ENCODE data around the gene MBP.

Gene MBP

GRCh38 chr18:77151033-77151771 lies 18.6 kb upstream of the MBP start:
- H3K27ac ChIP-seq: no peak overlapping the region
- no peak for TF ChIP-seq CTCF (conservative IDR thresholded peaks at IDR 0.05)

- TF ChIP-seq CTCF (conservative IDR thresholded peaks at IDR 0.05): no peak
- H3K27ac ChIP-seq: no peak overlapping the region
Observed at GRCh38 chr18:77150588-77150987, 18.0 kb upstream of the MBP start.

- H3K27ac ChIP-seq: no peak overlapping the region
- TF ChIP-seq CTCF (conservative IDR thresholded peaks at IDR 0.05): no peak
Observed at GRCh38 chr18:77148289-77148688, 15.7 kb upstream of the MBP start.

- no peak for TF ChIP-seq CTCF (conservative IDR thresholded peaks at IDR 0.05)
- no peak overlapping the region for H3K27ac ChIP-seq
Observed at GRCh38 chr18:77147418-77147852, 14.9 kb upstream of the MBP start.

- TF ChIP-seq CTCF (conservative IDR thresholded peaks at IDR 0.05): no peak
- H3K27ac ChIP-seq: no peak overlapping the region
Observed at GRCh38 chr18:77146249-77147080, 13.9 kb upstream of the MBP start.

GRCh38 chr18:77145364-77145901 lies 12.8 kb upstream of the MBP start:
- TF ChIP-seq CTCF (conservative IDR thresholded peaks at IDR 0.05): no peak

GRCh38 chr18:77144451-77145118 lies 12.0 kb upstream of the MBP start:
- no peak for TF ChIP-seq CTCF (conservative IDR thresholded peaks at IDR 0.05)
- no peak overlapping the region for H3K27ac ChIP-seq

More at GRCh38 chr18:77145364-77145901, 12.8 kb upstream of the MBP start:
- H3K27ac ChIP-seq: no peak overlapping the region
